Mucosa of descending colon (tissue), 3 donors: Measurements from ENCODE around the gene INHBE. TPM values are rescaled to one million over a fixed set of nuclear protein-coding genes. Genes with fewer than 3 reads are reported as not detected.
"Not testable (repeated sequence)": the region's sequence is repeated elsewhere in the genome, so short reads cannot be mapped to it uniquely, and the experiment has no call there.

Experiments used
- ATAC-seq: fragments of 200-7000 bp; cut with Tn5 transposase; one replicate; pipeline ENCODE4 v1.9.1; 2020; ENCODE audit warnings: mild to moderate bottlenecking, moderate library complexity
- DNase-seq, 3 donors: peaks; one replicate each; pipeline ENCODE4 v3.0.0-alpha.2; 2020
- H3K36me3 ChIP-seq: fragments of 200-600 bp; one replicate; pipeline ENCODE4 v1.8.0; 2021; ENCODE audit warnings: low read depth, mild to moderate bottlenecking
- H3K4me1 ChIP-seq: fragments of 200-600 bp; one replicate; pipeline ENCODE4 v1.8.0; 2021; ENCODE audit warnings: low read depth, mild to moderate bottlenecking
- H3K4me3 ChIP-seq: fragments of 200-600 bp; one replicate; pipeline ENCODE4 v1.8.0; 2021; ENCODE audit warnings: mild to moderate bottlenecking
- H3K9me3 ChIP-seq: fragments of 200-600 bp; one replicate; pipeline ENCODE4 v1.8.0; 2021; ENCODE audit warnings: mild to moderate bottlenecking
- CTCF ChIP-seq: fragments of 200-600 bp; IDR thresholded peaks from one replicate; pipeline ENCODE4 v1.8.0; 2022; ENCODE audit warnings: antibody characterized with exemption, mild to moderate bottlenecking
- intact Hi-C, 2 donors: fragments of 100-400 bp; cut with DNase I in 1 of 2; cut with micrococcal nuclease in 1 of 2; formaldehyde crosslinking; loops; one replicate each; pipeline versions ENCODE4 v1.11.0 to v1.11.1; 2022; cut with DNase I, micrococcal nuclease
- total RNA-seq, 3 donors: library from RNA; stranded (reverse); fragmentation: NEBNext Ultra II Directional in 2 of 3; extraction: Animal tissue kit (Norgen Biotek cat#: 25700) in 2 of 3; gene quantifications; one replicate each; pipeline versions ENCODE4 v1.2.1 to v1.2.4, GENCODE V29; 2021 to 2023
- donor health status: DM: no; HTN: no; CAD: no; lungs with moderate emphysema.
- donor health status: DM: no; HTN: no; CAD: no.
- donor health status: DM: no; HTN: yes; CAD: no.

Gene INHBE
- total RNA-seq, 3 donors from 2014 or later, result not detected

- peak; percentile 30 for TF ChIP-seq CTCF
- Histone ChIP-seq H3K4me3 (peak within 1 kb of the TSS; percentile 71), H3K9me3 (no peaks in the 10 kb centered on the region), H3K4me1 (peaks cover 10% of the 10 kb centered on the region), H3K36me3 (peaks cover 3% of the 10 kb centered on the region)
- intact Hi-C loops, result no loop called here
- DNase-seq, result peak; percentile 93 to 97 (median 96)
- peak; percentile 99 for ATAC-seq
Measured at GRCh38 chr12:57487597-57488401, 32.7 kb downstream of the INHBE start, which contains the start of gene MARS1. MARS1 (plus strand) TSS chr12:57488068; CDS start chr12:57488091, 23 bp downstream.

GRCh38 chr12:57488402-57489156 is 33.5 kb downstream of the INHBE start:
- no peak for TF ChIP-seq CTCF
- peaks cover 10% of the 10 kb centered on the region for H3K4me1 ChIP-seq
- intact Hi-C loops, result no loop called here
- H3K4me3 ChIP-seq, result peak overlapping the region; percentile 71
- ATAC-seq, result peak; percentile 40
- peaks cover 3% of the 10 kb centered on the region for H3K36me3 ChIP-seq
- no peaks in the 10 kb centered on the region for H3K9me3 ChIP-seq
- DNase-seq, result peak in 1 of 3 donors; percentile 21

- Histone ChIP-seq H3K9me3 (no peaks in the 10 kb centered on the region), H3K4me1 (peaks cover 10% of the 10 kb centered on the region), H3K36me3 (peaks cover 3% of the 10 kb centered on the region), H3K4me3 (no peak overlapping the region)
- ATAC-seq (no peak), DNase-seq (peak in 1 of 3 donors; percentile 12)
- TF ChIP-seq CTCF, result no peak
- intact Hi-C loops, result no loop called here
Measured at GRCh38 chr12:57489157-57489641, 34.1 kb downstream of the INHBE start.

GRCh38 chr12:57490126-57490525 is 35.0 kb downstream of the INHBE start:
- ATAC-seq (no peak), DNase-seq (peak in 1 of 3 donors; percentile 16)
- H3K4me1 ChIP-seq, result peaks cover 10% of the 10 kb centered on the region
- no peaks in the 10 kb centered on the region for H3K9me3 ChIP-seq
- no peak for TF ChIP-seq CTCF
- H3K4me3 ChIP-seq, result no peak overlapping the region
- H3K36me3 ChIP-seq, result peaks cover 3% of the 10 kb centered on the region
- intact Hi-C loops, result no loop called here

- no peak overlapping the region for H3K4me3 ChIP-seq
- DNase-seq, result no peak
- peaks cover 3% of the 10 kb centered on the region for H3K36me3 ChIP-seq
Measured at GRCh38 chr12:57491393-57492280, 36.5 kb downstream of the INHBE start.

GRCh38 chr12:57495051-57495701 is 40.1 kb downstream of the INHBE start:
- H3K4me3 ChIP-seq, H3K4me1 ChIP-seq, DNase-seq, ATAC-seq, intact Hi-C loops, H3K36me3 ChIP-seq, H3K9me3 ChIP-seq: not testable (repeated sequence)

More at GRCh38 chr12:57491393-57492280, 36.5 kb downstream of the INHBE start:
- H3K4me1 ChIP-seq, result peaks cover 10% of the 10 kb centered on the region
- TF ChIP-seq CTCF, result no peak
- no peaks in the 10 kb centered on the region for H3K9me3 ChIP-seq
- no peak for ATAC-seq
- intact Hi-C loops, result no loop called here
